ENCODE results near the gene PKNOX2. TPM values are rescaled to one million over a fixed set of nuclear protein-coding genes. Genes with fewer than 3 reads are reported as not detected.

PKNOX2 gene
- total and polyA plus RNA-seq, 2 of the 8 experiments (the other 6 are each of a cell fraction or from before 2014, with no cell fraction given) = 2.0 TPM

- H3K23me2 ChIP-seq (ENCODE audit: low read depth, low read length) = peaks cover under 1% of the 10 kb centered on the region; the same call in 1 of the 2 replicates
- H2BK5ac ChIP-seq (ENCODE audit: low read depth, low read length) = no peak overlapping the region
- no peak overlapping the region for H4K5ac ChIP-seq (ENCODE audit: insufficient read length, low read depth, low read length)
- H3K14ac ChIP-seq (ENCODE audit: insufficient read length) = no peak overlapping the region
- H2BK12ac ChIP-seq (ENCODE audit: low read depth, low read length) = no peak overlapping the region
- FAIRE-seq (no peak), DNase-seq (ENCODE audit: low read depth in 1 of 2, low spot score in 2 of 2) (no peak)
- no peak overlapping the region for H3K56ac ChIP-seq (replicated peaks; ENCODE audit: insufficient read length, low read depth, low read length)
- no peaks in the 10 kb centered on the region for H3K36me3 ChIP-seq (ENCODE audit: control insufficient read depth in 2 of 4, insufficient read depth in 4 of 4, low read length in 3 of 4)
- WGBS, 2 experiments (ENCODE audit: extremely low coverage in 1 of 2, insufficient coverage in 1 of 2, insufficient read length in 1 of 2, insufficient replicate concordance in 2 of 2, low coverage in 1 of 2, low lambda C conversion rate in 2 of 2, missing lambda C conversion rate in 1 of 2) = 96% methylated on average over 5 of the region's 5 CpGs; no CpG with 5 or more reads in 1 of the 2 experiments
- no peak overlapping the region for H2AFZ ChIP-seq (ENCODE audit: low read length)
- H3K27ac ChIP-seq (ENCODE audit: low read depth, low read length) = no peak overlapping the region
- no peaks in the 10 kb centered on the region for H4K20me1 ChIP-seq (replicated peaks in 1 of 2; ENCODE audit: control insufficient read depth in 1 of 2, insufficient read depth in 2 of 2, low read length in 2 of 2)
- POLR2A ChIA-PET (ENCODE audit: partially characterized antibody) = interaction anchor here (1.2 kb wide), 1 partner anchor 13 kb away, joined by 3 read pairs; no protein-coding TSS in a partner anchor
- H3K23ac ChIP-seq (ENCODE audit: insufficient read length) = no peak overlapping the region
- H3K4ac ChIP-seq (replicated peaks; ENCODE audit: insufficient read length, low read depth, low read length) = no peak overlapping the region
- H3K18ac ChIP-seq (ENCODE audit: extremely low read depth, low read length) = no peak overlapping the region
- H3K9ac ChIP-seq (replicated peaks in 1 of 4; ENCODE audit: extremely low read depth in 1 of 4, low read depth in 3 of 4, low read length in 3 of 4) = no peak overlapping the region
- peaks cover 0 to 7% (median 5%) of the 10 kb centered on the region in 4 experiments; a peak in 5 of 7 replicates for H3K27me3 ChIP-seq (replicated peaks in 1 of 4; ENCODE audit: control insufficient read depth in 3 of 4, extremely low read depth in 1 of 4, insufficient read depth in 3 of 4, low read length in 3 of 4)
- H3K79me2 ChIP-seq (ENCODE audit: control insufficient read depth in 1 of 2, insufficient read depth in 2 of 2, low read length in 2 of 2) = no peaks in the 10 kb centered on the region
- no peak overlapping the region for H2BK15ac ChIP-seq (ENCODE audit: low read length)
- no peak overlapping the region for H4K91ac ChIP-seq (replicated peaks; ENCODE audit: insufficient read length, low read length)
- no peaks in the 10 kb centered on the region for H3K9me3 ChIP-seq (ENCODE audit: insufficient read depth in 2 of 2, low read depth in 1 of 2, low read length in 1 of 2)
- H3K79me1 ChIP-seq (ENCODE audit: low read depth, low read length) = no peaks in the 10 kb centered on the region
- no peak overlapping the region for H2BK120ac ChIP-seq (replicated peaks; ENCODE audit: low read depth, low read length)
- H4K8ac ChIP-seq (ENCODE audit: extremely low read depth, insufficient read depth, low read length) = no peak overlapping the region
- CTCF ChIA-PET (ENCODE audit: partially characterized antibody) = interaction anchor here (1.8 to 9.4 kb wide), 3 partner anchors 10 to 177 kb away, joined by 6 to 81 read pairs (median 9); no protein-coding TSS in a partner anchor
- H2BK20ac ChIP-seq (ENCODE audit: low read length) = no peak overlapping the region
- H2AK5ac ChIP-seq (ENCODE audit: low read depth, low read length) = no peak overlapping the region
- no peak overlapping the region for H3K4me3 ChIP-seq (ENCODE audit: extremely low read depth in 1 of 4, insufficient read depth in 2 of 4, low read depth in 3 of 4, low read length in 4 of 4)
- H3K4me1 ChIP-seq (replicated peaks in 1 of 4; ENCODE audit: control insufficient read depth in 3 of 4, insufficient read depth in 4 of 4, low read length in 3 of 4) = peaks cover 6 to 14% (median 10%) of the 10 kb centered on the region in 4 experiments
- no peak overlapping the region for H3K4me2 ChIP-seq (ENCODE audit: insufficient read depth in 1 of 2, low read depth in 2 of 2, low read length in 2 of 2)
- TF ChIP-seq POLR2A (IDR thresholded peaks at IDR 0.05; ENCODE audit: control extremely low read depth in 1 of 2, low read depth in 2 of 2, low read length in 2 of 2) (no peak), RXRA (IDR thresholded peaks at IDR 0.05; ENCODE audit: insufficient read depth, low read depth, low read length) (no peak), ZNF274 (IDR thresholded peaks at IDR 0.05; ENCODE audit: borderline replicate concordance, extremely low read depth, low read length) (no peak), SP4 (IDR thresholded peaks at IDR 0.05; ENCODE audit: low read length) (no peak), CTBP2 (IDR thresholded peaks at IDR 0.05; ENCODE audit: borderline replicate concordance, insufficient read depth, insufficient read length, low read length) (no peak), EP300 (IDR thresholded peaks at IDR 0.05; ENCODE audit: borderline replicate concordance in 1 of 2, low read depth in 2 of 2, low read length in 2 of 2) (no peak), KDM5A (IDR thresholded peaks at IDR 0.05; ENCODE audit: low read length) (no peak), TAF7 (optimal IDR thresholded peaks at IDR 0.05; ENCODE audit: borderline replicate concordance, low read depth, low read length) (no peak), CHD2 (IDR thresholded peaks at IDR 0.05; ENCODE audit: low read length) (no peak), EZH2 (IDR thresholded peaks at IDR 0.05; ENCODE audit: low read depth, low read length, severe bottlenecking) (no peak)
- TF ChIP-seq, protein P1, sequence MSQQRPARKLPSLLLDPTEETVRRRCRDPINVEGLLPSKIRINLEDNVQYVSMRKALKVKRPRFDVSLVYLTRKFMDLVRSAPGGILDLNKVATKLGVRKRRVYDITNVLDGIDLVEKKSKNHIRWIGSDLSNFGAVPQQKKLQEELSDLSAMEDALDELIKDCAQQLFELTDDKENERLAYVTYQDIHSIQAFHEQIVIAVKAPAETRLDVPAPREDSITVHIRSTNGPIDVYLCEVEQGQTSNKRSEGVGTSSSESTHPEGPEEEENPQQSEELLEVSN (IDR thresholded peaks at IDR 0.05) = no peak
- TF ChIP-seq, protein P2, sequence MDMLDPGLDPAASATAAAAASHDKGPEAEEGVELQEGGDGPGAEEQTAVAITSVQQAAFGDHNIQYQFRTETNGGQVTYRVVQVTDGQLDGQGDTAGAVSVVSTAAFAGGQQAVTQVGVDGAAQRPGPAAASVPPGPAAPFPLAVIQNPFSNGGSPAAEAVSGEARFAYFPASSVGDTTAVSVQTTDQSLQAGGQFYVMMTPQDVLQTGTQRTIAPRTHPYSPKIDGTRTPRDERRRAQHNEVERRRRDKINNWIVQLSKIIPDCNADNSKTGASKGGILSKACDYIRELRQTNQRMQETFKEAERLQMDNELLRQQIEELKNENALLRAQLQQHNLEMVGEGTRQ (IDR thresholded peaks at IDR 0.05; ENCODE audit: low read length) = no peak
Observed at GRCh38 chr11:125268611-125269010, 104.1 kb downstream of the PKNOX2 start.

All from H1 (cell line).